Measurements from ENCODE around the gene TRPV2.
"Not testable (repeated sequence)": the region's sequence is repeated elsewhere in the genome, so short reads cannot be mapped to it uniquely, and the experiment has no call there.

TRPV2 gene

DNA sequence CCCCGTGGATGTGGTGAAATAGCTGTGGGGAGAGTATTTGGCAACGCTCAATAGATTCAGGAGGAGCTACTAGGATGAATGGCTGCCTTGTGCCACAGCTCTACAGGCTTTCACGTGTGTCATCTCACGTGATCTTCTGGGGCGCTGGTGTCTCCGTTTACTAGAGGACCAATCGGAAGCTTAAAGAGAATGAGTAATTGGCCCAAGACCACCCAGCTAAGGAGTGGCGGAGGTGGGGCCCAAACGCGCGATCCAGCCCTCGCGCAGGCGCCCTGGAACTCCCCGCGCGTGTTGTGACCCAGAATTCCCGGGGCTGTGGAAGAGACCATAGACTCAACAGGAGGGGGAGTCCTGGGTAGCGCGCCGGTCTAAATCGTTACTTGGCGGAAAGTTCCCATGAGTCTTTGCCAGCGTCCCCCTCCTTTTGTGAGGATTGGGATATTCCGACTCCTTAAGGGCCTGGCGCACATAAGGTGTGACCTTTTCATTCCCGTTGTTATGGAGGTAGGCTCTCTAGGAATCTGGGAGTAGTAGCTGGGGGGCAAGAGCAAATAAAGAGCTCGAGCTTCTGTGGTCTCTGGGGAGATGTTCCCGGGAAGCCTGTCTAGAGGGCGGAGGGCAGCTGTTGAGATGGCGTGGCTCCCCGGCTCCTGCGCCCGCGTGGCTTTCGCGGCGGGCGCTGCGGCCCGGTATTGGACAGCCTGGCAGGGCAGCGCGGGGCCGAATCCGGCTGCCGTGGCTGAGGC lies 23.4 kb downstream of the TRPV2 start:
- peak; percentile 99 for DNase-seq

DNA sequence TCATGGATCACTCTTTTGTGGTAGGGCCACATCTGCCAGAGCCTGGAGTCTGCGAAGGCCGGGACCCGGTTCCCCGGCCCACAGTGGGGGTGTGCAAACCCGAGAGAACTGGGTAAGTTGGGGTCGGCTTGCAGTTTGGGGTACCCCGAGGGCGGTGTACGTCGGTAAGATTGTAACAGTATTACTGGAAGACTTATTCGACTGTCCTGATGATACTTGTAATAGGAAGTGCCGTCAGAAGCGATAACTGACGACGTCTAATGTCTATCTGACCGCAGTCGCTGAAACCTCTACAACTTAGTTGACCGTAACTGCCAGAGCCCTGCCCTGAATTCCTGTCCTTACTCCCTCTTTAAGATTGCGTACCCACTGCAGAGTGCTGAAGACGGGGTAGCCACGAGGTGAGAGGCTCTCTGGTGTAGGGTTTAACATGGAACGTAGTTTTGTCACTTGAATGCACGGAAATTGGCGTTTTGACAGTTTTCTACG lies 24.0 kb downstream of the TRPV2 start:
- no peak for DNase-seq

DNA sequence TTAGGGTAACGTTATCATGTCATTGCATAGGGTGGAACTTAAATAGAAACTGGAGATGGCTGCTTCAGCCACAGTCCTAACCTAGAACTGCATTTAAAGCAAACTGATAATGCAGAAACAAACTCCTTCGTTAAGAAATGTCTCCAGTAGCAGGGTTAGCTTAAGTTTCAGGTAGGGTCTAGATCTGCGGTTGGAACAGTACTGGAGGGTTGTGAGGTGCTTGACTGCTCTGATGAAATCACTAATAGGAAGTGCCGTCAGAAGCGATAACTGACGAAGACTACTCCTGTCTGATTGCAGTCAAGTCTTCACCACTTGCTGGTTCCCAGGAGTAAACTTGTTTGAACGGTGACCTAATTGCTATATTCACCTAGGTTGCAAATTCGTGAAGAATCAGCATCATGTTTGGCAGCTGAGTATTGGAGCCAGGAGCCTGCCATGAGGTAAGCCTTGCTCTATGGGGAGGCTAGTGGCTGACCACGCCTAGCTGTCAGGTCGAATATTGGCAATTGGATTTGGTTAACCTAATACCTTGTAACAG lies 24.5 kb downstream of the TRPV2 start:
- no peak for DNase-seq

DNA sequence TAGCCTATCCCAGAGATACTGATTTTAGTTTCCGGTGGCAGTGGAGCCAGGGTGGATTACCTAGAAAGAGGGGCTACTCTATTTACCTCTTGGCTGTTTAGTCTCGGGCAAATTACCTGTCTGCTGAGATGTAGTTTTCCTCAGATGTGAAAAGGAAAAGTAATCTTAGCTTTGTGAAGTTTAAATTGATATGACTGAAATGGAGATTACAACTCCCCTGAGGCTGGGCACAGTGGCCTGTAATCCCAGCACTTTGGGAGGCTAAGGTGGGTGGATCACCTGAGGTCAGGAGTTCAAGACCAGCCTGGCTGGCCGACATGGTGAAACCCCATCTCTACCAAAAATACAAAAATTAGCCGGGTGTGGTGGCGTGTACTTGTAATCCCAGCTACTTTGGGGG lies 25.0 kb downstream of the TRPV2 start:
- not testable (repeated sequence) for DNase-seq

DNA sequence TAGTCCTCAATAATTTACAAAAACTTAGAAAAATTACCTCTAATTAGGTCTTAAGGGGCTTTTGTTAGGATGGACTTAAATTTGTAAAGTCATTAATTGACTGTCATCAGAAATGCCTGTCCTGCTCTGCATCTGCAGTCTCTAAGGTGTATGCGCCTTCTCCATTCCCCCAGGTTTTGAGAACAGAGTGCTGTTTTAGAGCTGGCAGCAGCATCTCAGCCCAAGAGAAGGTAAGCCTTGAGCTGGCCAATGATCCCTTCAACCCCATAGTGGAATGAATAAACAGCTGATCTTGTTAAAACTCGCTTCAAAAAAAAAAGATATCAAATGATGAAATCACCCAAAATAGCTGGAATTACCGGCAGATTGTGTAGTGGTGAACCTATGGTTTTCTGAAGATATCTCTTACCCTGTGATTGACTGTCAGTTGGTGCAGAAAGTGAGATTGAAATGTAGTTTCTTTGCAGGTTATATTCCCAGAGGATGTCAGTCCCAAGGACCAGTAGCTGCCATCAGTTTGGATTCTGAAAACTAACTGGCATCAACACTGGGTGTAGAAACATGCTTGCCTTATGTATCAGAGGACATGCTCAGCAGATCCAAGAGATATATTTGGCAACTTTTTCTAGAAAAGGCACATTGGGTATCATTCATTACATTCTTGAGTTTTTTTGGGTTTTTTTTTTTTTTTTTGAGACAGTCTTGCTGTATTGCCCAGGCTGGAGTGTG lies 25.7 kb downstream of the TRPV2 start:
- no peak for DNase-seq

DNA sequence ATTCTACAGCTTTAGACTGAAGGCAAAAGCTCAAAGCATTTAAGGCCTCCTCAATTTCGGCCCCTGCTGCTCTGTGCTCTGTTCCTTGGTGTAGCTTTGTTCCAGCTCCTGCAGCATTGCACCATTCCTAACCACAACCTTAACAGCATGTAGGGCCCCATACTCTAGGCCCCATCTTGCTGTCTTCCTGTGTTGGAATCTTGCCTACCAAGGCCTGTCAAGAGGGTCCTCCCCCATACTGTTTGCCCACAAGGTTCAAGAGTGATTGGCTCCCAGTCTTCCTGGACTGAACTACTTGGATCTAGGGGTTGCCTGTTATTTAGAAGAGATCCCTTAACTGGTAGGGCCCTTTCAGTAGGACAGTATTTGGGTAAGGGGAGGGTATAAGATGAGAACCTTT lies 26.8 kb downstream of the TRPV2 start:
- DNase-seq: no peak

DNA sequence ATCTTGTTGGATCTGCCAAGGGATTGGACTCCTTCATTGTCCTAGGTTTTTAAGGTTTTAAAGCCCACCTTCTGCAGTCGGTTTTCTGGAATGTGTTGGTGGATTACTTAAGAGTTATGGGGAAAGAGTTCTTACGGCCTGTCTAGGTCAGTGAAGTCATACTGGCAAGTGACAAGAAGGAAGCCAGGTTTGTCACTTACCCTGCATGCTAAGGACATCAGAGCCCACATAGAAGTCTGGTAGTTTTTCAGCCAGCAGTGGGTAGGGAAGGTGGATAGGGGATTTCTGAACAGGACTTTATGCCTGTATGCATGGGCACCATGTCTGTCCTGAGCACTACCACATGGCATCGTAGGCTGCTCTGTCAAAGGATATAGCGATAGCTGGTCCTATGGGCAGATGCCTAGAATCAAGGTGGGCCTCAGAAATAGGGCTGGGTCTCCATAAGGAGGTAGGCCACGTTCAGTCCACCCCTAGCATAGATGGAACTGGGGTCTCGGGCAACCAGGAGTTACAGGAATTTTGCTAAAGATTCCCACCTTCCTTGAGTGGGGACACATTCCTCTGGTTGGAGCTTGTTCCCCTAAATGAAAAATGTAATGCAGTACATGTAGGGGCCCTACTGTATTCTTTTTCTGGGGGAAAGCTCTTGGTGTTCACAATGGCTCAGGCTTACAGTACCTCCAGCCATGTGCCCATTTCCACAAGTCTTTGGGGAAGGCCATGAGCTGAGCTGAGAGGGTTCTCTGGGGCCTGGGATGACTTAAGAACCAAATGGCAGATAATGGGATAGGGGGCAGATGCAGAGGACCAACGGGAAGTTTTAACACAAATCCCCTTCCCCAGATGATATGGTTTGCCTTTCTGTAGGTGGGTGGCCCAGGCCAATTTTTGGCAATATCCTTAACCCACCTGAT lies 27.5 kb downstream of the TRPV2 start:
- DNase-seq: no peak

DNA sequence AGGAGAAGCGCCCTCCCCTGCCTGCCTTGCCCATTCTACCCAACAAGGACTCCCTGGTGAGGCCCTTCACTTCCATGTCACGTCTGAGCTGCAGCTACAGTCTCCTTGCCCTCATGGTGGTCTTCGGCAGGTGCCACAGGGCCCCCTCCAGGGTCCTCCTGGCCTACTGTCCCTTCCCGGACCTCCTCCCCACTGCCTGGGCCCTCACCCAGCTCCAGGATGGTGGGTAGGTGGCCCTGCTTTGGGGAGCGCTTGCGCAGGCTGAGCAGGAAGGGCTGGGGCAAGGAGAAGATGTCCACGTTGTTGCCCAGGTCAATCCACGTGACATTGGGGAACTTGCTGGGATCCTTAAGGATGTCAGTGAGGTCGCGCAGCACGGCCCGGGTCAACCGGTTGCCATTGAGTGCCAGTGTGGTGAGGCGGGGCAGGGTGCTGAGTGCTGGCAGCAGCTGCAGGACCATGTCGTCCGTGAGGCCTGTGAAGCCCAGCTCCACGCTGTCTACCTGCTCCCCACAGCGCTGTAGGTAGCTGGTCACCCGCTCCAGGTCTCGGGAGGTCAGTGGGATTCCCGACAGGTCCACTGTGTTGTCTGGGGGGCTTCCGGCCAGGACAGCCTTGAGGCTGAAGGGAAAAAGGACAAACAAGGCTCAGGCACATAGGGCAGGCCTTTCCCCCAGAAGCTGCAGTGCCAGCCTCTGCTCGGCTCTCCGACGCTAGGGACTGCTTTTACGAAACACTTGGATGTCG lies 28.3 kb downstream of the TRPV2 start:
- no peak for DNase-seq

DNA sequence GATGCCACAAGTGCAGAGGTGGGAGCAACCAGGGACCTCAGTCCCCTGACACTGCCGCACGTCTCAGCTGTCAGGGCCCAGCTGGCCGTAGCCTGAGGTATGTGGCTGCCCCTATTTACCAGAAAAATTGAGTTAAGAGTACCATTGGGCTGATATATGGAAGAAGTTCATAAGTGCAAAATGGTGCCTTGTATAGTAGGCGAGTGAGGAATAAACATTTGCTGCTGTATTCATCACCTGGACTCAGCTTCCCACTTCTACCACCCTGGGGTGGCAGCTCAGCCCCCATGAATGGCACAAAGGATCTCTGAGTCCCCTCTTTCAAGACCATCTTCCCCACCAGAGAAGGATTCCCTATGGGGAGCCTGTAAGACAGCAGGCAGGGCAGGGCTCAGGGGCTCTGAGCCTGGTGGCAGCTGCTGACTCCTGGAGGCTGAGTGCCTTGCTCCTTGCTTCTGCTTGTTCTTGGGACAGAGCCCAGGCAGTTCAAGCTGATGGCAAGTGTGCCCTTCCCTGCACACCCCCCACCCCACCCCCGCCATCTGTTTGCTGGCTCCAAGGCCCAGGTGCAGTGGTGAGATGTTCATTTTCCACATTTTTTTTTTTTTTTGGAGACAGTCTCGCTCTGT lies 29.0 kb downstream of the TRPV2 start:
- DNase-seq: no peak

DNA sequence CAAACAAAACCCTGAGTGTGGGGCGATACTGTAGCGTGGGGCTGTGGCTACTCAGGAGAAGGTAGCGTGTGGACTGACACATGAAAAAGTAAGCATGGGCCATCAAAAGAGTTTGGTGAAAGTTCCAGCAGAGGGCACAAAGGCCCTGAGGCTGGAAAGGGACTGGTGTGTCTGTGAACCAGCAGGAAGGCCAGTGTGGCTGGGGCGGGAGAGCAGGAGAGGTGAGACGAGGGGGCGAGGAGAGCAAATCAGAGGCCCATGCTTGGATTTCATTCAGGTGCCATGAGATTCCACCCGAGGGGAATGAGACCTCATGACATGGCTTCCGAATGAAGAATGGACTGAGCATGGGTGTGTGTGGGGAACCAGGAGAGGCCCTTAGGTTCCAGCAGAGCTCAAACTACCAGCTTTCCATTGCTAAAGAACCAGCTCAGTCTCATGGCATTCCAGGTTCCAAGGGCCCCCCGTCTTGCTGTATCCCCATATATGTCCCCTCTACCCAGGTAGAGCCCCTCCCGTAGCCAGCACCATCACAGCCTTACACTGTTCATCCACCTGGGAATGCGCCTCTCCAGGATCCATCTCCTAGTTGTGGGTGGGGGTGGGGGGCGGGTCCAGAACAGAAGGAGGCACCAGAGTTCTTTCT lies 31.1 kb downstream of the TRPV2 start:
- no peak for DNase-seq

DNA sequence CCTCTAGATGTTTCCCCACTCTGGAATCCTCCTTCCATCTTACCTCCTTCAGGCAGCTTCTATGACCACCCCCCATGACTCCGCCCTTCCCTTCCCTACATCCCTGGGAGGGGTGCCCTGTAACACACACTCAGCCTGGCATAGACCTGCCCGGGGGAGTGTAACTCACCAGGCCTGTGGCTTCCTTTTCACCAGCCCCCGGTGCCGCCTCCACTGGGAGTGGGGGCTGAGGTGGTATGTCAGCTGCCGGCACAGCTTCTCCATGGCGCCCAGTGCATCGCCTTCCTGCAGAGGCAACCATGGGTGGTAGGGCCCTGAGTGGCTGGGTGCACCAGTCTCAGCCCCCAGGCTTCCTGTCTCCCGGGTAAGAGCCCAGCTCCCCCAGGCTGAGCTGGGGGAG lies 32.3 kb downstream of the TRPV2 start:
- DNase-seq: no peak

DNA sequence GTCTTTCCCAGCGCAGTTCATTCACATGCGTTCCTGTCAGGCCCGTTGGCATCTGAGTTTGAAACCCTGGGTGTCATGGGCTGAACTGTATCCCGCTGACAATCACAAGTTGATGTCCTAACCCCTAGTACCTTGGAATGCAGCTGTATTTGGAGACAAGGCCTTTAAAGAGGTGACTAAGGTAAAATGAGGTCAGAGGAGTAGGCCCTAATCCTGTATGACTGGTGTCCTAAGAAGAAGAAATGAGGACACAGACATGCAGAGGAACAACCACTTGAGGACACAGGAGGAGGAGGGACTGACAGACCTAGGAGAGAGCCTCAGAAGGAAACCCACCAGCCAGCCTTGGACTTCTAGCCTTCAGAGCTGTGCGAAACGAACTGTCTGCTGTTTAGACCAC lies 33.1 kb downstream of the TRPV2 start:
- DNase-seq: no peak

DNA sequence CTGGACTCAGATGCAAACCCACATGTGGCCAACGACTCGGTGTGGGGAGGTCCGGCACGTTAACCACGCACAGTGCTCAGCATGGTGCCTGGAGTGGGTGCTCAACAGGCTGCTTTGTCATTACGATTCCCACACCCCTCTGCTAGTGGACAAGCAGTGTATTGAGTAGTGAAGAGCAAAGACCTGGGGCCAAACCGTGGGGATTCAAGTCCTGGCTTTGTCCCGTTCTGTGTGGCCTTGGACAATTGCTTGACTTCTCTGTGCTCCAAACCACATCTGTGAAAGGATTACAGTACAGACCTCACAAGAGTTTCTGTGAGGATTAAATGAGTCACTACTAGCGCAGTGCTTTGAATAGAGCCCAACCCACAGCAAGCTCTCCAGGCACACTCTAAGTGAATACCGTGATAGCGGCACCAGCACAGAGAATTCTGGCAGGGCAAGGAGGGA lies 33.8 kb downstream of the TRPV2 start:
- DNase-seq: no peak

DNA sequence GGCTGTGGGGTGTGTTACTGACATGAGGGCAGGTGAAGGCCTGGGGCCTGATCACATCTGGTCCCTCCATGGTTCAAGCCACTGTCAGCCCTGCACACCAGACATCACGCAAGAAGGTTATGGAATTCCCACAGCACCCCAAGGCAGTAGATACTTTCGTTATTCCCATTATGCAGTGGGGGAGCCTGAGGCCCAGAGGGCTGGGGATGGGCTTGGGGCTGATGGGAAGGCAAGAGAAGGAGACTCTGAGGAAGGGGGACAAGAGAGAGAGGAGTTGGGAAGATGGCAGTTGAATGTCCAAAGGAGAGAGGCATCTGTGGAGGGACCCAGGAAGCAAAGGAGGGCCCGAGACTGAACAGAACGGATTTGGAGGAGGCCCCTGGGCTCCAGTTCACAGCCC lies 34.7 kb downstream of the TRPV2 start:
- no peak for DNase-seq

DNA sequence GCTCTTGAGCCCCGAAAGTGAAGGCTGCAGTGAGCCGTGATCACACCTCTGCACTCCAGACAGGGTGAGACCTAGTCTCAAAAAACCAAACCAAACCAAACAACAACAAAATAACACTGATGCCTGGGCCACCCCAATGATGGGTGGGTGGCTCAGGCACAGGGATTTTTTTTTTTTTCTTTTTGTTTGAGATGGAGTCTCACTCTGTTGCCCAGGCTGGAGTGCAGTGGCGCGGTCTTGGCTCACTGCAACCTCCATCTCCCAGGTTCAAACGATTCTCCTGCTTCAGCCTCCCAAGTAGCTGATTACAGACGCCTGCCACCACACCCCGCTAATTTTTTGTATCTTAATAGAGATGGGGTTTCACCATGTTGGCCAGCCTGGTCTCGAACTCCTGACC lies 36.9 kb downstream of the TRPV2 start:
- DNase-seq: not testable (repeated sequence)

DNA sequence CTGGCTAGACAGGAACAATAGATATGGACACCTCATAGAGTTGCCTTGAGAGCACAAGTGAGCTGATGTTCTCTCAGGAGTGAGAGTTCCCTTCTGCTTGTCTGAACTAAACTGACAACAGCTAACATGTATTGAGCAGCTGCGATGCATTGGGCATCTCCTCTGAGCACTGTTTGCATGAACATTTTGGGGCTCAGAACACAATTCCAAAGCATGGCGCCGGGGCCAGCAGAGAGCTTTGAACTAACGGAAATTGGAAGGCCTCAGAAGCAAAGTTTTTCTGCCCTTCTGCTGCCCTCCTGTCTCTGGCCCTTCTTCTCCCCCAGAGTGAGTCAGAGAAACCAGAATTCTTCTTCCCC lies 38.1 kb downstream of the TRPV2 start:
- DNase-seq: no peak

DNA sequence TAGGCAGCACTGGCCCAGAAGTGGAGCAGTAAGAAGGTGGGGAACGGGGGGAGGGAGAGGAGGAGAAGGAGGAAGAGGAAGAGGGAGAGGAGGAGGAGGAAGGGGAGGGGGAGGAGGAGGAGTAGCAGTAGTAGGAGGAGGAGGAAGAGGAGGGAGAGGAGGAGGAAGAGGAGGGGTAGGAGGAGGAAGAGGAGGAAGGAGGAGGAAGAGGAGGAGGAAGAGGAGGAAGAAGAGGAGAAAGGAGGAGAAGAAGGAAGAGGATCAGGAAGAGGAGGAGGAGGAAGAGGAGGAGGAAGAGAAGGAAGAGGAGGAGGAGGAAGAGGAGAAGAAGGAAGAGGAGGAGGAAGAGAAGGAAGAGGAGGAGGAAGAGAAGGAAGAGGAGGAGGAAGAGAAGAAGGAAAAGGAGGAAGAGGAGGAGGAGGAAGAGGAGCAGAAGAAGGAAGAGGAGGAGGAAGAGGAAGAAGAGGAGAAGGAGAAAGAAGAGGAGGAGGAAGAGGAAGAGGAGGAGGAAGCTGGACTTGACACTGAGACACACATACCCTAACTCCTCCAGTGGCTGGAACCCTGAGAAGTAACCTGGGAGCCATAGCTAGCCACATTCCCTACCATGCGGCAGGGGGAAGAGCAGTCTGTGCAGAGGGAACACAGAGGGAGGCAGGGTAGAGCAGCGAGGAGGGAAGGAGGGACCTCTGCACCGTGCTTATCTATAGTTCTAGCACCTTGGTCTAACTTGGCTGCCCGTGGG lies 40.8 kb downstream of the TRPV2 start:
- DNase-seq: no peak

DNA sequence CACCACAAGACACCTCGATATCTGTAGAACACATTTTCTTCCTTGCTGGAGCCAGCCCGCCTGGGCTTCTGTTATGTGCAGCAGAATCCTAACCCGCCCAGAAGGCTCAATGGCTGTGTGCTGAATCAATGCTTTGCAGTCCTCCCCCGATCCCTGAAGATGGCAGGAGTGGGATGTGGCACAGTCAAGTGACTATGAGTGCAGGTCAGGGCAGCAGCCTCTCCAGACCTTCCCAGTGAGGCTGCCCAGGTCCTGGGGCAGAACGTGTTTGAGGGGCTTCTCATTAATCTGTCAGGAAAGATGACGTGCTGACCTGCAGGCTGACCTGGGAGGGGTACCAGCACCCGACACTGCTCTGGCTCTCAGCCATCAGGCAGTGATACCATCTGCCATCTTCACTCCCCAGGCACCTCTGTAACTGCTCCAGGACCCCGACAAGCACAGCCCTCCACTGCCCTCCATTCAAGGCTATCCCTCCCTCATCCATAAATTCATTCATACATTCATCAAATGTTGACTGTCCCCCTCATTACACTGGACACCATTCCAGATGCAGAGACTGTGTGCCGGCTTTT lies 41.5 kb downstream of the TRPV2 start:
- DNase-seq: no peak

DNA sequence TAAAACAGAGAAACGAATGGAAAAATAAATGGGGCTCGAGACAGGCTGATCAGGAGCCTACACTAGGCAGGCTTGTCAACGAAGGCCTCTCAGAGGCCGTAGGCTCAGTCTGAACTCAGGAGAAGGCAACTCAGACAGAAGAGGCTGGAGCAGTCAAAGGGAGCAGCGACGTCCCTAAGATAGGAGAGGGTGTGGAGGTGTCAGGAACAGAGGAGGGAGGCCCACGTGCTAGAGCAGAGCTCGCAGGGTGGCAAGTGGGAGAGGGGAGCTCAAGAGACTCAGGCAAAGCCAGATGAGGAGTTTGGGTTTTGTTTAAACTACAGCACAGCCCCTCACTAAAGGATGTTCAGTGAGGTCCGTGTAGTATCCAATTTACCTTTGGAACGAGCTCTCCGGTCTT lies 43.9 kb downstream of the TRPV2 start:
- DNase-seq: no peak

DNA sequence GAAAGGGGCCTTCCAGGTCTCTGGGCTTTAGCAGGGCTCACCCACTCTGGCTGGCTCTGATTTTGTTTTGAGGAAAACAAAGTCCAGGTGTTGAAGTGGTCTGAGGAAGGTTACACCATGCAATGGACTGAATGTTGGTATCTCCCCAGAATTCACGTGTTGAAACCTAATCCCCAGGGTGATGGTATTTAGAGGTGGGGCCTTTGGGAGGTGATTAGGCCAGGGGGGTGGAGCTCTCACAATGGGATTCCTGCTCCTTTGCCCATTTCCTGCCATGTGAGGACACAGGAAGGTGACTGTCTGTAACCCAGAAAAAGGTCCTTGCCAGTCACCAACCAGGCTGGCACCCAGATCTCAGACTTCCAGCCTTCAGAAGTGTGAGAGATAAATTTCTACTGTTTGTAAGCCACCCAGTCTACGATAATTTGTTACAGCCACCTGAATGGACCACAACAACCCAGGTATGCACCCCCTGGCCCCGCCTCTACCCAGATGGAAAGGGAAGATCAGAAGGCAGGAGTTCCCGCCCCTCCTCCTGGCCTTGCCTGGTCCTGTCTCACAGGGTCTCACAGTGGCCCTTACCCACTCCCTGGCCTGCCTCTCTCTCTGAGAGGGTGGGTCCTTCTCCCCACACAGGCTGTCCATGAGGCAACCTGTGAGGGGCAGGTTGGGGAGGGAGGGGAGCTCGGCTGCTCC lies 44.6 kb downstream of the TRPV2 start:
- DNase-seq: no peak
